ENCODE results near the gene AGPAT4.

- TF ChIP-seq CTCF (IDR thresholded peaks at IDR 0.05) (no peak), SIN3A (IDR thresholded peaks at IDR 0.05; ENCODE audit: borderline replicate concordance, low read depth, low read length) (no peak), FOXJ3 (CRISPR knock-in tag; IDR thresholded peaks at IDR 0.05) (no peak), TEAD4 (IDR thresholded peaks at IDR 0.05; ENCODE audit: borderline replicate concordance, insufficient read depth) (no peak), RAD21 (IDR thresholded peaks at IDR 0.05; ENCODE audit: low read length) (no peak), MXI1 (IDR thresholded peaks at IDR 0.05; ENCODE audit: low read depth, low read length) (no peak), JUND (IDR thresholded peaks at IDR 0.05) (no peak)
Measured at GRCh38 chr6:161230339-161230738, 43.5 kb downstream of the AGPAT4 start.
